ENCODE results near the gene RNU11. TPM values are rescaled to one million over a fixed set of nuclear protein-coding genes. Genes with fewer than 3 reads are reported as not detected.
A peak's percentile ranks its signal among the peaks of the same experiment; 100 is the strongest.

RNU11 gene
- total and polyA plus RNA-seq, 2 of the 4 experiments (the other 2 are of a cell fraction), result not detected

- Histone ChIP-seq H4K8ac (ENCODE audit: low read depth in 2 of 2, low read length in 2 of 2) (peak overlapping the region in 1 of 2 experiments; percentile 16; a peak in 1 of 4 replicates), H2AK9ac (replicated peaks; ENCODE audit: low read depth, low read length, poor library complexity) (no peak overlapping the region), H2BK120ac (ENCODE audit: low read depth, low read length) (no peak overlapping the region), H3K4me2 (ENCODE audit: low read depth, low read length) (peak overlapping the region; percentile 70), H2AK5ac (ENCODE audit: low read depth, low read length) (peak overlapping the region; percentile 56; the same call in 1 of the 2 replicates), H3K9me1 (ENCODE audit: insufficient read depth, low read length) (peaks cover 6% of the 10 kb centered on the region), H2BK5ac (ENCODE audit: low read depth, low read length, poor library complexity, severe bottlenecking) (peak overlapping the region; percentile 57), H3K27ac (ENCODE audit: insufficient read depth, low read length) (peak overlapping the region; percentile 32; the same call in 1 of the 2 replicates), H3K4ac (ENCODE audit: low read depth, low read length) (peak overlapping the region; percentile 42; the same call in 1 of the 2 replicates), H3K14ac (replicated peaks; ENCODE audit: low read depth, low read length) (no peak overlapping the region), H4K20me1 (ENCODE audit: insufficient read depth, low read length) (peaks cover 10% of the 10 kb centered on the region), H3K4me1 (ENCODE audit: control insufficient read depth, insufficient read depth, low read length) (peaks cover 8% of the 10 kb centered on the region), H3K36me3 (ENCODE audit: control insufficient read depth, insufficient read depth, low read length) (peaks cover 16% of the 10 kb centered on the region), H3K18ac (ENCODE audit: low read depth, low read length) (no peak overlapping the region), H4K91ac (ENCODE audit: insufficient read depth, low read depth, low read length) (no peak overlapping the region), H3K56ac (ENCODE audit: extremely low read depth, insufficient read depth, low read length) (no peak overlapping the region), H3K27me3 (ENCODE audit: control insufficient read depth, insufficient read depth, low read length) (no peaks in the 10 kb centered on the region), H3K4me3 (ENCODE audit: insufficient read depth, low read depth, low read length) (no peak overlapping the region), H3K9me3 (ENCODE audit: control insufficient read depth, insufficient read depth, low read length) (no peaks in the 10 kb centered on the region), H3K23ac (ENCODE audit: low read depth, low read length) (no peak overlapping the region), H2BK20ac (ENCODE audit: low read depth, low read length) (no peak overlapping the region), H3K79me1 (ENCODE audit: low read depth in 1 of 2, low read length in 2 of 2) (peaks cover 0 to 6% of the 10 kb centered on the region in 2 experiments; a peak in 1 of 4 replicates), H2BK15ac (ENCODE audit: low read depth, low read length) (no peak overlapping the region), H2AFZ (replicated peaks; ENCODE audit: low read length, poor library complexity) (no peak overlapping the region), H3K9ac (ENCODE audit: low read depth, low read length) (no peak overlapping the region), H4K5ac (ENCODE audit: low read depth, low read length) (no peak overlapping the region)
- WGBS, 2 experiments (ENCODE audit: extremely low coverage in 2 of 2, insufficient read length in 1 of 2), result no CpG with 5 or more reads among the region's 3 CpGs
- POLR2A ChIA-PET (ENCODE audit: unreplicated experiment), result interaction anchor here (1.2 kb wide), 1 partner anchor 20 kb away, joined by 6 read pairs; no protein-coding TSS in a partner anchor
- DNase-seq, result peak; percentile 97
- CTCF ChIA-PET, result interaction anchor here (0.9 to 1.6 kb wide), 5 partner anchors 20 to 353 kb away, joined by 3 to 7 read pairs (median 3); no protein-coding TSS in a partner anchor
- in situ Hi-C loops (cut with MboI; ENCODE audit: low sequenced_read_pairs), result loop anchor here (5.0 to 10.0 kb wide), 4 partner anchors 84 to 347 kb away; partner anchors contain the start of genes PHACTR4 and SESN2
- TF ChIP-seq MAZ (IDR thresholded peaks at IDR 0.05; ENCODE audit: borderline replicate concordance, low read depth, low read length), result no peak
- peak; percentile 94 for TF ChIP-seq FOS (IDR thresholded peaks at IDR 0.05; ENCODE audit: low read depth, low read length)
- TF ChIP-seq BHLHE40 (IDR thresholded peaks at IDR 0.05; ENCODE audit: low read depth, low read length), result peak; percentile 54; the same call in 1 of the 2 replicates
- TF ChIP-seq RAD21 (IDR thresholded peaks at IDR 0.05; ENCODE audit: low read length), result no peak
- no peak for TF ChIP-seq CHD1 (IDR thresholded peaks at IDR 0.05; ENCODE audit: low read depth, low read length)
- TF ChIP-seq CEBPB (IDR thresholded peaks at IDR 0.05; ENCODE audit: low read depth, low read length), result peak; percentile 16; the same call in 1 of the 2 replicates
- peak; percentile 85 for TF ChIP-seq RCOR1 (IDR thresholded peaks at IDR 0.05; ENCODE audit: insufficient replicate concordance, low read length)
- peak; percentile 92 for ATAC-seq (ENCODE audit: low read depth)
- no TSS peak for BruUV-seq (replicated peaks)
- intact Hi-C loops (cut with micrococcal nuclease), result loop anchor here (2.0 to 5.0 kb wide), 2 partner anchors 243 to 339 kb away; no protein-coding TSS in a partner anchor
- dilution Hi-C loops (cut with HindIII; ENCODE audit: low sequenced_read_pairs, unreplicated experiment), result no loop called here
Observed at GRCh38 chr1:28601696-28602095, 46.7 kb upstream of the RNU11 start.
